ENCODE results near the gene JMJD1C.

- TF ChIP-seq CTCF (conservative IDR thresholded peaks at IDR 0.05; ENCODE audit: low read depth, low read length) (no peak), EZH2 (IDR thresholded peaks at IDR 0.05; ENCODE audit: low read length, unreplicated experiment) (no peak)
Measured at GRCh38 chr10:63396133-63396761, 69.5 kb downstream of the JMJD1C start.

Data from PC-3 (cell line).